Calu3 (cell line): ENCODE measurements around the gene SCGB2B2. TPM values are rescaled to one million over a fixed set of nuclear protein-coding genes. Genes with fewer than 3 reads are reported as not detected.

Source experiments
- BruUV-seq: library from RNA; stranded (reverse); fragments of 400-500 nt; replicated peaks from 2 replicates; lab custom pipeline; 2021; lab: Mats Ljungman, UMichigan
- CTCF ChIA-PET: fragments of 300-600 bp; sonication (Branson Sonifier 250); formaldehyde crosslinking; loops from one replicate; lab custom pipeline; 2022; ENCODE audit warnings: antibody characterized with exemption; lab: Charles Lee
- DNase-seq: peaks from one replicate; pipeline ENCODE4 v3.0.0; 2022
- H3K27ac Mint-ChIP-seq: one replicate; pipeline ENCODE4 v1.8.0; 2022; ENCODE audit warnings: mixed read lengths; ENCODE audit not compliant: unreplicated experiment
- H3K27me3 Mint-ChIP-seq: one replicate; pipeline ENCODE4 v1.8.0; 2022; ENCODE audit warnings: mixed read lengths; ENCODE audit not compliant: unreplicated experiment
- H3K36me3 Mint-ChIP-seq: one replicate; pipeline ENCODE4 v1.8.0; 2022; ENCODE audit warnings: mild to moderate bottlenecking, moderate library complexity, mixed read lengths; ENCODE audit not compliant: insufficient read depth, unreplicated experiment
- H3K4me1 Mint-ChIP-seq: one replicate; pipeline ENCODE4 v1.8.0; 2022; ENCODE audit warnings: mild to moderate bottlenecking, low read depth, mixed read lengths; ENCODE audit not compliant: unreplicated experiment
- H3K4me3 Mint-ChIP-seq: one replicate; pipeline ENCODE4 v1.8.0; 2022; ENCODE audit warnings: mild to moderate bottlenecking, low read depth, moderate library complexity, mixed read lengths; ENCODE audit not compliant: unreplicated experiment
- H3K9me3 Mint-ChIP-seq: one replicate; pipeline ENCODE4 v1.8.0; 2022; ENCODE audit warnings: low read depth, mixed read lengths; ENCODE audit not compliant: unreplicated experiment
- intact Hi-C: fragments of 100-400 bp; cut with micrococcal nuclease; formaldehyde crosslinking; loops from one replicate; pipeline ENCODE4 v1.10.0; 2022; ENCODE audit not compliant: unreplicated experiment
- total RNA-seq: library from RNA; stranded (reverse); gene quantifications from 2 replicates; pipeline ENCODE4 v1.2.3, GENCODE V29; 2022
- TF ChIP-seq, protein P1 (sequence below): fragments of 200-600 bp; IDR thresholded peaks from one replicate; pipeline ENCODE4 v1.8.0; 2022; ENCODE audit warnings: antibody characterized with exemption; ENCODE audit not compliant: unreplicated experiment

Gene SCGB2B2
- total RNA-seq, 1 experiment from 2014 or later: 0.40 TPM

DNA sequence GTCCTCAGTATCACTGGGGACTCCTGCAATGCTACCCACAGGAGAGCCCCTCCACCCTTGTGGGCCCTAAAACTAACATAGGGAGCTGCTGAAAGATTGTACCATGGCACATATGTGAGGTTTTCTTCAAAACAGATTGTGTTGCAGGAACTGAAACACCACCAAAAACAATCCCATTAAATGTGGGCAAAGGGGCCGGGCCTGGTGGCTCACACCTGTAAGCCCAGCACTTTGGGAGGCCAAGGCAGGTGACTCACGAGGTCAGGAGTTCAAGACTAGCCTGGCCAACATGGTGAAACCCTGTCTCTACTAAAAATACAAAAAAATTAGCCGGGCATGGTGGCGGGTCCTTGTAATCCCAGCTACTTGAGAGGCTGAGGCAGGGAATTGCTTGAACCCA is 34.7 kb downstream of the SCGB2B2 start:
- Mint-ChIP-seq H3K4me1 (no peaks in the 10 kb centered on the region), H3K36me3 (no peaks in the 10 kb centered on the region), H3K9me3 (no peaks in the 10 kb centered on the region), H3K27me3 (peaks cover 1% of the 10 kb centered on the region), H3K27ac (no peak overlapping the region), H3K4me3 (no peak overlapping the region)
- TF ChIP-seq, protein P1, sequence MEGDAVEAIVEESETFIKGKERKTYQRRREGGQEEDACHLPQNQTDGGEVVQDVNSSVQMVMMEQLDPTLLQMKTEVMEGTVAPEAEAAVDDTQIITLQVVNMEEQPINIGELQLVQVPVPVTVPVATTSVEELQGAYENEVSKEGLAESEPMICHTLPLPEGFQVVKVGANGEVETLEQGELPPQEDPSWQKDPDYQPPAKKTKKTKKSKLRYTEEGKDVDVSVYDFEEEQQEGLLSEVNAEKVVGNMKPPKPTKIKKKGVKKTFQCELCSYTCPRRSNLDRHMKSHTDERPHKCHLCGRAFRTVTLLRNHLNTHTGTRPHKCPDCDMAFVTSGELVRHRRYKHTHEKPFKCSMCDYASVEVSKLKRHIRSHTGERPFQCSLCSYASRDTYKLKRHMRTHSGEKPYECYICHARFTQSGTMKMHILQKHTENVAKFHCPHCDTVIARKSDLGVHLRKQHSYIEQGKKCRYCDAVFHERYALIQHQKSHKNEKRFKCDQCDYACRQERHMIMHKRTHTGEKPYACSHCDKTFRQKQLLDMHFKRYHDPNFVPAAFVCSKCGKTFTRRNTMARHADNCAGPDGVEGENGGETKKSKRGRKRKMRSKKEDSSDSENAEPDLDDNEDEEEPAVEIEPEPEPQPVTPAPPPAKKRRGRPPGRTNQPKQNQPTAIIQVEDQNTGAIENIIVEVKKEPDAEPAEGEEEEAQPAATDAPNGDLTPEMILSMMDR: no peak
- intact Hi-C loops: no loop called here
- BruUV-seq: no TSS peak
- CTCF ChIA-PET: no interaction called here
- DNase-seq: no peak

DNA sequence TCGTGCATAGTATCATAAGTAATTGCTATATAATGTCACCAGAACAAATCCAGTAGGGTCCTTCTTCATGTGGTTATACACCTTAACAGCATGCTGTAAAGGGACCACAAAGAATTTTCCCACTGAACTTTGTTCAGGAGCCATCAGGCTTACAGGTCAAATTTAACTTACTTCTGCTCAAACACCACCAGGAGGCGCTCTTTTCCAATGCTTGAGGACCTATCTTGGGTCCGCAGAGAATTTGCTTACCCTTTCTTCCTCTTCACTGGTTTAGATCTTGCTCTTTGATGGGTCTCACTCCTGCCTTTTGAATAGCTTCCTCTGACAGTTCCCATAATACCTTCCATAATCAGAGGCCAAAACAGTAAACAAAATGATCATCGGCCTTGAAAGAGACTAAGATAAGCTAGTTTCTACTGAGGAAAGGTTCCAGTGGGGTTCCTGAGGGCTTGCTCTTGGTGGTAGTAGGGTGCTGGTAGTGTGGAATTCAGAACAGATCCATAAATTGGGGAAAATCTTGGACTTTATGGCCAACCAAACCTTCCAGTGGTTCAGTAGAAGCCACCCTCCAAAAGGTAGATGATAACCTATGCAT is 37.4 kb downstream of the SCGB2B2 start:
- H3K27ac Mint-ChIP-seq: no peak overlapping the region
- TF ChIP-seq, protein P1: peak; percentile 72
- intact Hi-C loops: loop anchor here (1.0 kb wide), 1 partner anchor 73 kb away; no protein-coding TSS in a partner anchor
- H3K9me3 Mint-ChIP-seq: peaks cover 3% of the 10 kb centered on the region
- no peaks in the 10 kb centered on the region for H3K4me1 Mint-ChIP-seq
- peaks cover 4% of the 10 kb centered on the region for H3K36me3 Mint-ChIP-seq
- H3K4me3 Mint-ChIP-seq: no peak overlapping the region
- CTCF ChIA-PET: no interaction called here
- H3K27me3 Mint-ChIP-seq: peaks cover 19% of the 10 kb centered on the region
- no TSS peak for BruUV-seq
- peak; percentile 68 for DNase-seq

DNA sequence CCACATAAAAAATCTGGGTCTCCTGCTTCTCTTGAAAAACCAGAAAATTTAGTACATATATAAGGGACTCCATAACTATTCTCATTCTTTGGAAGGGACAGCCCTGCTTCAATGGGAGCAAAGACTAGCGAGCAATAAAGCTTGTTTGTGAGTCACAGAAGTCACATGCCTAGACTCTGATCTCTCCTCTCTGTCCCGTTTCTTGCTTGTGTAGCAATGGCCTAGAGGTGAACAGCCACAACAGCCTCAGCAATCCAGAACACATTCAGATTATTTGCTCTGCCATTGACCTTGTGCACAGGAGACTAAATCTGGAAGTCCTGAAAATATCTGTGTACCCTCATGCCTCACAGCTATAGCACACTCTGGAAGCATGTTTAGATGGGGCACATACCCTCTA is 43.2 kb downstream of the SCGB2B2 start:
- Mint-ChIP-seq H3K4me3 (no peak overlapping the region), H3K27me3 (peaks cover 19% of the 10 kb centered on the region), H3K36me3 (peaks cover 4% of the 10 kb centered on the region), H3K27ac (no peak overlapping the region), H3K9me3 (peaks cover 6% of the 10 kb centered on the region), H3K4me1 (no peaks in the 10 kb centered on the region)
- TF ChIP-seq, protein P1: no peak
- intact Hi-C loops: no loop called here
- DNase-seq: no peak
- BruUV-seq: no TSS peak
- CTCF ChIA-PET: interaction anchor here (0.6 kb wide), 1 partner anchor 244 kb away, joined by 3 read pairs; no protein-coding TSS in a partner anchor

Other genes starting within 250 kb of the SCGB2B2 start
- 137 and 158 TPM in 2 replicates for gene UBA2, start 248.8 kb downstream of the SCGB2B2 start, total RNA-seq
- gene WTIP, start 195.4 kb downstream of the SCGB2B2 start, total RNA-seq: 5.3 and 6.9 TPM in 2 replicates
- gene ZNF302, start 519 bp upstream of the SCGB2B2 start, total RNA-seq: 20.1 and 23.2 TPM in 2 replicates
- gene ZNF181, start 57.1 kb upstream of the SCGB2B2 start, total RNA-seq: 5.7 and 7.0 TPM in 2 replicates
- gene ZNF599, start 96.1 kb upstream of the SCGB2B2 start, total RNA-seq: 4.9 and 6.2 TPM in 2 replicates
- 2.9 and 4.2 TPM in 2 replicates for gene ZNF30, start 249.7 kb upstream of the SCGB2B2 start, total RNA-seq